NB4 (cell line): ENCODE measurements around the gene RRP1.

Source experiments
- CTCF ChIP-seq: IDR thresholded peaks from one replicate; pipeline ENCODE4 v1.5.1; 2012; ENCODE audit warnings: low read depth, low read length
- MAX ChIP-seq: IDR thresholded peaks from 2 replicates; pipeline ENCODE4 v1.6.1; 2011; ENCODE audit warnings: low read depth, low read length
- MYC ChIP-seq: IDR thresholded peaks from 2 replicates; pipeline ENCODE4 v1.6.1; 2011; ENCODE audit warnings: low read depth, low read length
- POLR2A ChIP-seq: IDR thresholded peaks from 2 replicates; pipeline ENCODE4 v1.6.1; 2011; ENCODE audit warnings: mild to moderate bottlenecking; ENCODE audit not compliant: insufficient read length; ENCODE audit errors: extremely low read depth

- TF ChIP-seq CTCF, result no peak
- no peak for TF ChIP-seq POLR2A
- TF ChIP-seq MAX, result no peak
- TF ChIP-seq MYC, result no peak
Observed at GRCh38 chr21:43805275-43805800, 16.0 kb downstream of the RRP1 start.
